ENCODE results near the gene RGCC.

RGCC gene

GRCh38 chr13:41453620-41454019, 3.7 kb upstream of the RGCC start:
- DNase-seq (ENCODE audit: low spot score) = no peak

GRCh38 chr13:41454170-41454569, 3.2 kb upstream of the RGCC start:
- DNase-seq (ENCODE audit: low spot score) = no peak

GRCh38 chr13:41455725-41456419, 1.5 kb upstream of the RGCC start:
- DNase-seq (ENCODE audit: low spot score) = no peak

GRCh38 chr13:41457589-41458186, 338 bp downstream of the RGCC start:
- peak; percentile 70 for DNase-seq (ENCODE audit: low spot score)

GRCh38 chr13:41458187-41458760, 924 bp downstream of the RGCC start:
- peak; percentile 71 for DNase-seq (ENCODE audit: low spot score)

- no peak for DNase-seq (ENCODE audit: low spot score)
Observed at GRCh38 chr13:41458761-41459431, 1.5 kb downstream of the RGCC start.

- DNase-seq (ENCODE audit: low spot score) = no peak
Observed at GRCh38 chr13:41459432-41460073, 2.2 kb downstream of the RGCC start.

- DNase-seq (ENCODE audit: low spot score) = no peak
Observed at GRCh38 chr13:41460074-41460465, 2.7 kb downstream of the RGCC start.

GRCh38 chr13:41460930-41461329, 3.6 kb downstream of the RGCC start:
- DNase-seq (ENCODE audit: low spot score) = no peak

- no peak for DNase-seq (ENCODE audit: low spot score)
Observed at GRCh38 chr13:41461527-41462139, 4.3 kb downstream of the RGCC start.

- DNase-seq (ENCODE audit: low spot score) = no peak
Observed at GRCh38 chr13:41462427-41462826, 5.1 kb downstream of the RGCC start.

GRCh38 chr13:41463838-41464602, 6.7 kb downstream of the RGCC start:
- no peak for DNase-seq (ENCODE audit: low spot score)

- DNase-seq (ENCODE audit: low spot score) = no peak
Observed at GRCh38 chr13:41465241-41465847, 8.0 kb downstream of the RGCC start.

- no peak for DNase-seq (ENCODE audit: low spot score)
Observed at GRCh38 chr13:41465898-41466320, 8.6 kb downstream of the RGCC start.

GRCh38 chr13:41467425-41467945, 10.1 kb downstream of the RGCC start:
- DNase-seq (ENCODE audit: low spot score) = no peak

GRCh38 chr13:41468631-41469030, 11.3 kb downstream of the RGCC start:
- DNase-seq (ENCODE audit: low spot score) = no peak

GRCh38 chr13:41470196-41470595, 12.8 kb downstream of the RGCC start:
- no peak for DNase-seq (ENCODE audit: low spot score)

- DNase-seq (ENCODE audit: low spot score) = no peak
Observed at GRCh38 chr13:41471785-41472184, 14.4 kb downstream of the RGCC start.

- no peak for DNase-seq (ENCODE audit: low spot score)
Observed at GRCh38 chr13:41487222-41487621, 29.9 kb downstream of the RGCC start.

- DNase-seq (ENCODE audit: low spot score) = no peak
Observed at GRCh38 chr13:41488124-41488523, 30.8 kb downstream of the RGCC start.

Data from left forelimb (tissue), 1 donor.